ENCODE measurements around the gene CASK. TPM values are rescaled to one million over a fixed set of nuclear protein-coding genes. Genes with fewer than 3 reads are reported as not detected.

The CASK gene
- total RNA-seq, 1 donor from 2014 or later: 38.2 TPM

DNA sequence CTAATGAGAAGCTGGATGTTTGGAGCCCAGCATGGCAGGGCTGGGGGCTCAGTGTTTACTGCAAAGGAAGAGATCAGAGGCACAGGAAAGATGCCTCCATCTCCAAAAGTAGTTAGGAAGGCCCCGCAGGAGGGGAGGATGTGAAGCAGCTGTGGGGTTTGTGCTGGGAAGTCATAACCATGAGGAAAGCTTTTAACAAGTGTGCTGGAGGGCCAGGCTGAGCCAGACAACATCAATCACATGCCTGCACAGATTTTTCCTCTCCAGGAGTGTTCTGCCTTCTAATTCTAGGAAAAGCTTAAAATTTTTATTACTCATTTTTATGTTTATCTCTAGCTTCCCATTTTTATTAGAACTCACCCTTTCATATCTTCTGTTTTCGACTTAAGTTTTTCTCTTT lies 134.0 kb downstream of the CASK start:
- no peak overlapping the region for H3K27ac ChIP-seq
- no peaks in the 10 kb centered on the region for H3K36me3 ChIP-seq
- no peak overlapping the region for H3K4me3 ChIP-seq
- no peak for DNase-seq
- intact Hi-C loops (cut with DNase I): no loop called here
- ATAC-seq: peak in 1 of 2 donors; percentile 29
- H3K4me1 ChIP-seq: no peaks in the 10 kb centered on the region
- TF ChIP-seq, protein P1, sequence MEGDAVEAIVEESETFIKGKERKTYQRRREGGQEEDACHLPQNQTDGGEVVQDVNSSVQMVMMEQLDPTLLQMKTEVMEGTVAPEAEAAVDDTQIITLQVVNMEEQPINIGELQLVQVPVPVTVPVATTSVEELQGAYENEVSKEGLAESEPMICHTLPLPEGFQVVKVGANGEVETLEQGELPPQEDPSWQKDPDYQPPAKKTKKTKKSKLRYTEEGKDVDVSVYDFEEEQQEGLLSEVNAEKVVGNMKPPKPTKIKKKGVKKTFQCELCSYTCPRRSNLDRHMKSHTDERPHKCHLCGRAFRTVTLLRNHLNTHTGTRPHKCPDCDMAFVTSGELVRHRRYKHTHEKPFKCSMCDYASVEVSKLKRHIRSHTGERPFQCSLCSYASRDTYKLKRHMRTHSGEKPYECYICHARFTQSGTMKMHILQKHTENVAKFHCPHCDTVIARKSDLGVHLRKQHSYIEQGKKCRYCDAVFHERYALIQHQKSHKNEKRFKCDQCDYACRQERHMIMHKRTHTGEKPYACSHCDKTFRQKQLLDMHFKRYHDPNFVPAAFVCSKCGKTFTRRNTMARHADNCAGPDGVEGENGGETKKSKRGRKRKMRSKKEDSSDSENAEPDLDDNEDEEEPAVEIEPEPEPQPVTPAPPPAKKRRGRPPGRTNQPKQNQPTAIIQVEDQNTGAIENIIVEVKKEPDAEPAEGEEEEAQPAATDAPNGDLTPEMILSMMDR (IDR thresholded peaks at IDR 0.05): no peak
- H3K9me3 ChIP-seq: no peaks in the 10 kb centered on the region
- no peaks in the 10 kb centered on the region for H3K27me3 ChIP-seq (ENCODE audit: low read depth)

DNA sequence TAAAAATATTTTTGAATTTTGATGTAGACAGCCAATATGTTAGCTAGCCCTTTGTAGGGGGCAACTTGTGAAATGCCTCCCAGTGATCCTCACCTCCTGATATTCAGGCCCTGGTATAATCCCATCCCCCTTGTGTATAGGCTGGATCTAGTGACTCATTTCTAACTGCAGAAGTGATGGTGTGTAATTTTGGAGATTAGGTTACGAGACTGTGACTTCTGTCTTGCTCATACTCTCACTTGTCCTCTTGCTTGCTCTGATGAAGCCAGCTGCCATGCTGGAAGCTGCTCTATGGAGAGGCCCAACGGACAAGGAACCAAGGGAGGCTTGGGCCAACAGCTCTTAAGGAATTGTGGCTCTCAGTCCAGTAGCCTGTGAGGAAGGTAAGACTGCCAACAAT lies 137.7 kb downstream of the CASK start:
- Histone ChIP-seq H3K27me3 (ENCODE audit: low read depth) (no peaks in the 10 kb centered on the region), H3K4me3 (no peak overlapping the region), H3K27ac (no peak overlapping the region), H3K4me1 (no peaks in the 10 kb centered on the region), H3K9me3 (no peaks in the 10 kb centered on the region), H3K36me3 (no peaks in the 10 kb centered on the region)
- no peak for DNase-seq
- no peak for ATAC-seq
- TF ChIP-seq, protein P1 (IDR thresholded peaks at IDR 0.05): no peak
- intact Hi-C loops (cut with DNase I): no loop called here

DNA sequence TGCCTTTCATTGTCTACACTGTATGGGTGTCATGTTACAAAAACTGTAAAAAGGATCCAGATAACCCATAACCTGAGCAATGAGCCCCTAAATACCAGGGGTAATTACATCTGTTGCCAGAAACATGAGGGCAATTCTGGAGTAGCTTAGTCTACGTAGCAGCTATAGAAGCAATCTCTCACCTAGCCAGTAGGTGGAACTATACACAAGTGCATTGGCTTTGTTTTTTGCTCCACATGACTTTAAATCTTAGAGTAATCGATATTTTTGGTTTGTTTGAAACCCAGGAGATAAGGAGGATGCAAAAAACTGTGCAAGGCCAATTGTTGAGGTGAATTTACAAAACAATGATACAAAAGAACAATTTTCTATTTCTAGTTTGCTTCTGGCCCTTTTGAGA lies 141.9 kb downstream of the CASK start:
- no peaks in the 10 kb centered on the region for H3K9me3 ChIP-seq
- H3K4me3 ChIP-seq: no peak overlapping the region
- intact Hi-C loops (cut with DNase I): no loop called here
- no peak for DNase-seq
- TF ChIP-seq, protein P1 (IDR thresholded peaks at IDR 0.05): peak; percentile 60
- no peaks in the 10 kb centered on the region for H3K36me3 ChIP-seq
- H3K27me3 ChIP-seq (ENCODE audit: low read depth): no peaks in the 10 kb centered on the region
- no peak overlapping the region for H3K27ac ChIP-seq
- H3K4me1 ChIP-seq: no peaks in the 10 kb centered on the region
- ATAC-seq: peak in 1 of 2 donors; percentile 59

DNA sequence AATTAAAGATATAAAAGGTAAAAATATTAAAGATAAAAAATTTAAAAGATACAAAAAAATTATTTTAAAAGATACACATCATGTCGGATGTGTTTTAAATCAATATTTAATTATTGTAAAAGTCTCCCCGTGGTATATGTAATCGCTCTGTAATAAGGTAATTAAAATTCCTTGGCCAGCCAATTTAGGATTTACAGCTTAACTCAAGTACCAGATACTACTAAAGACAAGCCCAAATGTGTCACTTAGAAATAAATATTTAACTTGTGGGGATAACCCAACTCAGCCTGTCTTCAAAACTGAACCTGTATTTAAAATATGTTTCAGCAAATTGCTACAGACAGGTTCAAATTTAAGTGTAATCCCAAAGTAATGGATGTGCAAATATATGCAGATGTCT lies 143.4 kb downstream of the CASK start:
- DNase-seq (no peak), ATAC-seq (no peak)
- no peaks in the 10 kb centered on the region for H3K36me3 ChIP-seq
- H3K27me3 ChIP-seq (ENCODE audit: low read depth): no peaks in the 10 kb centered on the region
- intact Hi-C loops (cut with DNase I): no loop called here
- TF ChIP-seq, protein P1 (IDR thresholded peaks at IDR 0.05): no peak
- no peak overlapping the region for H3K4me3 ChIP-seq
- H3K4me1 ChIP-seq: no peaks in the 10 kb centered on the region
- H3K27ac ChIP-seq: no peak overlapping the region
- H3K9me3 ChIP-seq: no peaks in the 10 kb centered on the region

DNA sequence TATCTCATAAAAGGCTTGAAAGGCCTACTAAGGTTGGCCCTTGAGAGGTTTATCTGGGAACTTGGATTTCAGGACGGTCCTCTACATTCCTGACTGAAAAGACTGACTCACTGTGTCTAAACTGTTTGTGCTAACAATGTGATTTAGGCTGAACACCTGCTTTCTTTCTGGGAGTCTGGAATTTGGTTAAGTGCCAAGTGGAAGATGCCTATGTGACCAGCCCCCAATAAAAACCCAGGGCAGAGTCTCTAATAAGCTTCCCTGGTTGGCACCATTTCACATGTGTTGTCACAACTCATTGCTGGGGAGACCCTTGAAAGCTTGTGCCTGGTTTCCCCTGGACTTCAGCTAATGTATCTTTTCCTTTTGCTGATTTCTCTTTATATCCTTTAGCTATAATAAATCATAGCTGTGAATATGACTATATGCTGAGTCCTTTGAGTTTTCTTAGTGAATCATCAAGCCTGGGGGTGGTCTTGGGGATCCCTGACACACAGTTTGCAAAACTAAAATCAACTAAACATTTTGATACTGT lies 144.3 kb downstream of the CASK start:
- intact Hi-C loops (cut with DNase I): no loop called here
- Histone ChIP-seq H3K36me3 (no peaks in the 10 kb centered on the region), H3K27ac (no peak overlapping the region), H3K9me3 (no peaks in the 10 kb centered on the region), H3K27me3 (ENCODE audit: low read depth) (no peaks in the 10 kb centered on the region), H3K4me3 (no peak overlapping the region), H3K4me1 (no peaks in the 10 kb centered on the region)
- ATAC-seq (peak in 1 of 2 donors; percentile 82), DNase-seq (no peak)
- TF ChIP-seq, protein P1 (IDR thresholded peaks at IDR 0.05): no peak

DNA sequence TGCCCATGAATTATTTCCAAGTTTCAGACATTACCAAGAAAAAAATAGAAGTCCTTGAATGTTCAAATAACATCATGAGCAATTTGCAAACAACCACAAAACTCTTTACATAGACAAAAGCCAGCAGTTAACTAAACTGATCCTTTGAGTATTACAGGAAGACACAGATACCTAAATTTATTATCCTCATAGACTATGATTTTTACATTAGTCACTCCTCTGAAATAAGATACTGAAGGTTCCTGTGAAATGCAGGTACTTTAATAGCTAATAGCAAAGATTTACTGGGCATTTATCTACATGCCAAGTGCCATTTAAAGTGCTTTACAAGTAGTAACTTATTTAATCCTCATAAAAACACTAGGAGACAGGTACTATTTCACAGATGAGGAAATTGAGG lies 161.7 kb downstream of the CASK start:
- no peaks in the 10 kb centered on the region for H3K36me3 ChIP-seq
- H3K4me3 ChIP-seq: no peak overlapping the region
- no peak for ATAC-seq
- H3K27me3 ChIP-seq (ENCODE audit: low read depth): no peaks in the 10 kb centered on the region
- TF ChIP-seq, protein P1 (IDR thresholded peaks at IDR 0.05): no peak
- H3K27ac ChIP-seq: no peak overlapping the region
- intact Hi-C loops (cut with DNase I): no loop called here
- no peaks in the 10 kb centered on the region for H3K4me1 ChIP-seq
- DNase-seq: no peak
- no peaks in the 10 kb centered on the region for H3K9me3 ChIP-seq

Measured in lower lobe of right lung (tissue), 2 donors.